H1 (cell line): Measurements from ENCODE around the gene TMEM131L. TPM values are rescaled to one million over a fixed set of nuclear protein-coding genes. Genes with fewer than 3 reads are reported as not detected.

Experiments used
- CTCF ChIA-PET: fragments of 300-600 bp; sonication (Branson Sonifier 250); formaldehyde crosslinking; loops from one replicate; lab custom pipeline; 2021; ENCODE audit not compliant: partially characterized antibody; lab: Charles Lee
- POLR2A ChIA-PET: fragments of 300-600 bp; sonication (Branson Sonifier 250); formaldehyde crosslinking; loops from one replicate; lab custom pipeline; 2021; ENCODE audit warnings: inconsistent platforms; ENCODE audit not compliant: partially characterized antibody; lab: Charles Lee
- DNase-seq, 2 experiments: peaks; one replicate each; pipeline versions ENCODE4 v3.0.0 to v3.0.0-alpha.2; 2010 to 2022; ENCODE audit warnings: low spot score in 2 of 2, low read depth in 1 of 2, mixed read lengths in 1 of 2
- FAIRE-seq: peaks from 2 replicates; lab custom pipeline; 2011; peaks lifted over from hg19 to GRCh38; lab: Jason Lieb, UNC
- H2AFZ ChIP-seq: 2 replicates; pipeline ENCODE4 v1.8.1; 2012; ENCODE audit warnings: low read length, inconsistent platforms
- H2AK5ac ChIP-seq: 2 replicates; pipeline ENCODE4 v1.6.1; 2013; ENCODE audit warnings: low read depth, low read length
- H2BK120ac ChIP-seq: replicated peaks from 2 replicates; pipeline ENCODE3; 2013; ENCODE audit warnings: low read depth, low read length, inconsistent platforms
- H2BK12ac ChIP-seq: 2 replicates; pipeline ENCODE4 v1.6.1; 2013; ENCODE audit warnings: low read depth, low read length
- H2BK15ac ChIP-seq: 2 replicates; pipeline ENCODE4 v1.6.1; 2013; ENCODE audit warnings: low read length
- H2BK20ac ChIP-seq: 2 replicates; pipeline ENCODE4 v1.6.1; 2013; ENCODE audit warnings: low read length
- H2BK5ac ChIP-seq: 2 replicates; pipeline ENCODE4 v1.6.1; 2013; ENCODE audit warnings: low read depth, low read length
- H3K14ac ChIP-seq: 2 replicates; pipeline ENCODE4 v1.6.1; 2013; ENCODE audit warnings: inconsistent platforms; ENCODE audit not compliant: insufficient read length
- H3K18ac ChIP-seq: 2 replicates; pipeline ENCODE4 v1.6.1; 2013; ENCODE audit warnings: low read length; ENCODE audit errors: extremely low read depth
- H3K23ac ChIP-seq: 2 replicates; pipeline ENCODE4 v1.6.1; 2013; ENCODE audit warnings: inconsistent platforms; ENCODE audit not compliant: insufficient read length
- H3K23me2 ChIP-seq: 2 replicates; pipeline ENCODE4 v1.6.1; 2013; ENCODE audit warnings: low read depth, low read length
- H3K27ac ChIP-seq: 2 replicates; pipeline ENCODE4 v1.6.1; 2011; ENCODE audit warnings: low read depth, low read length, inconsistent platforms
- H3K27me3 ChIP-seq, 4 experiments: replicated peaks in 1 of 4; 1 replicate in 1 of 4; 2 replicates in 3 of 4; pipeline versions ENCODE4 v1.6.1 to v1.8.1; 2011 to 2013; ENCODE audit warnings: low read length in 3 of 4, mild to moderate bottlenecking in 3 of 4, inconsistent platforms in 2 of 4, mixed read lengths in 2 of 4, moderate library complexity in 1 of 4; ENCODE audit not compliant: control insufficient read depth in 3 of 4, insufficient read depth in 3 of 4; ENCODE audit errors: extremely low read depth in 1 of 4
- H3K36me3 ChIP-seq, 4 experiments: 2 replicates each; pipeline versions ENCODE4 v1.6.1 to v1.8.1; 2011 to 2013; ENCODE audit warnings: mild to moderate bottlenecking in 4 of 4, low read length in 3 of 4, moderate library complexity in 2 of 4, control low read depth in 1 of 4, inconsistent platforms in 1 of 4; ENCODE audit not compliant: insufficient read depth in 4 of 4, control insufficient read depth in 2 of 4
- H3K4ac ChIP-seq: replicated peaks from 2 replicates; pipeline ENCODE3; 2013; ENCODE audit warnings: low read length, low read depth, mixed read lengths, inconsistent platforms; ENCODE audit not compliant: insufficient read length
- H3K4me1 ChIP-seq, 4 experiments: replicated peaks in 1 of 4; 1 replicate in 1 of 4; 2 replicates in 3 of 4; pipeline versions ENCODE4 v1.6.1 to v1.8.1; 2011 to 2013; ENCODE audit warnings: low read length in 3 of 4, inconsistent platforms in 2 of 4, mixed read lengths in 1 of 4; ENCODE audit not compliant: insufficient read depth in 4 of 4, control insufficient read depth in 3 of 4
- H3K4me2 ChIP-seq, 2 experiments: 2 replicates each; pipeline versions ENCODE4 v1.6.1 to v1.8.1; 2011 to 2013; ENCODE audit warnings: low read depth in 2 of 2, low read length in 2 of 2, control low read depth in 1 of 2, inconsistent platforms in 1 of 2, mild to moderate bottlenecking in 1 of 2; ENCODE audit not compliant: insufficient read depth in 1 of 2
- H3K4me3 ChIP-seq, 4 experiments: fragments of 200-600, 300-600 bp in 1 of 4; sonication (generic), shearing (Covaris generic), sonication (Bioruptor Twin) in 1 of 4; 2 replicates each; pipeline versions ENCODE4 v1.5.1 to v1.8.1; 2011 to 2016; ENCODE audit warnings: low read length in 4 of 4, low read depth in 3 of 4, control low read depth in 2 of 4, inconsistent platforms in 2 of 4, mild to moderate bottlenecking in 2 of 4, mixed read lengths in 1 of 4, moderate library complexity in 1 of 4; ENCODE audit not compliant: insufficient read depth in 2 of 4; ENCODE audit errors: extremely low read depth in 1 of 4
- H3K56ac ChIP-seq: replicated peaks from 2 replicates; pipeline ENCODE3; 2013; ENCODE audit warnings: low read depth, mild to moderate bottlenecking, mixed read lengths, low read length, inconsistent platforms; ENCODE audit not compliant: insufficient read length
- H3K79me1 ChIP-seq: 2 replicates; pipeline ENCODE4 v1.6.1; 2013; ENCODE audit warnings: low read depth, low read length, control low read depth
- H3K79me2 ChIP-seq, 2 experiments: 2 replicates each; pipeline versions ENCODE4 v1.6.1 to v1.8.1; 2012 to 2013; ENCODE audit warnings: low read length in 2 of 2, mild to moderate bottlenecking in 2 of 2, inconsistent platforms in 1 of 2; ENCODE audit not compliant: insufficient read depth in 2 of 2, control insufficient read depth in 1 of 2
- H3K9ac ChIP-seq, 4 experiments: replicated peaks in 1 of 4; 1 replicate in 1 of 4; 2 replicates in 3 of 4; pipeline versions ENCODE4 v1.6.1 to v1.8.1; 2011 to 2013; ENCODE audit warnings: low read depth in 3 of 4, low read length in 3 of 4, control low read depth in 2 of 4, mild to moderate bottlenecking in 2 of 4, moderate library complexity in 2 of 4, inconsistent platforms in 1 of 4; ENCODE audit errors: extremely low read depth in 1 of 4
- H3K9me3 ChIP-seq, 2 experiments: 2 replicates each; pipeline versions ENCODE4 v1.6.1 to v1.8.1; 2012 to 2013; ENCODE audit warnings: mild to moderate bottlenecking in 2 of 2, moderate library complexity in 2 of 2, control low read depth in 1 of 2, inconsistent platforms in 1 of 2, low read depth in 1 of 2, low read length in 1 of 2, mixed read lengths in 1 of 2; ENCODE audit not compliant: insufficient read depth in 2 of 2
- H4K20me1 ChIP-seq, 2 experiments: replicated peaks in 1 of 2; 2 replicates each; pipeline versions ENCODE3 to v1.8.1; 2011 to 2013; ENCODE audit warnings: inconsistent platforms in 2 of 2, low read length in 2 of 2, mild to moderate bottlenecking in 1 of 2; ENCODE audit not compliant: insufficient read depth in 2 of 2, control insufficient read depth in 1 of 2
- H4K5ac ChIP-seq: 2 replicates; pipeline ENCODE4 v1.6.1; 2013; ENCODE audit warnings: low read length, low read depth, mixed read lengths, inconsistent platforms; ENCODE audit not compliant: insufficient read length
- H4K8ac ChIP-seq: 2 replicates; pipeline ENCODE4 v1.8.0; 2013; ENCODE audit warnings: mild to moderate bottlenecking, moderate library complexity, low read length, inconsistent platforms; ENCODE audit not compliant: insufficient read depth; ENCODE audit errors: extremely low read depth
- H4K91ac ChIP-seq: replicated peaks from 2 replicates; pipeline ENCODE3; 2013; ENCODE audit warnings: low read length, mixed read lengths, inconsistent platforms; ENCODE audit not compliant: insufficient read length
- ATF2 ChIP-seq: IDR thresholded peaks from 2 replicates; pipeline ENCODE4 v1.6.1; 2012; ENCODE audit warnings: low read length, inconsistent platforms
- ATF3 ChIP-seq: IDR thresholded peaks from 2 replicates; pipeline ENCODE4 v1.6.1; 2011; ENCODE audit warnings: low read depth, mild to moderate bottlenecking, low read length; ENCODE audit not compliant: insufficient read depth
- CBX5 ChIP-seq: fragments of 300-800, 300-1000 bp; sonication (generic); IDR thresholded peaks from 2 replicates; pipeline ENCODE4 v1.7.1; 2016; ENCODE audit warnings: antibody characterized with exemption, low read length, low read depth
- CHD1 ChIP-seq: IDR thresholded peaks from 2 replicates; pipeline ENCODE4 v1.6.1; 2012; ENCODE audit warnings: low read depth, low read length, improper control_type of control experiment
- JUND ChIP-seq: IDR thresholded peaks from 2 replicates; pipeline ENCODE4 v1.6.1; 2011; ENCODE audit warnings: mild to moderate bottlenecking, improper control_type of control experiment, low read length
- NRF1 ChIP-seq: IDR thresholded peaks from 2 replicates; pipeline ENCODE4 v1.6.1; 2011; ENCODE audit warnings: mild to moderate bottlenecking, low read depth, low read length, improper control_type of control experiment
- SP2 ChIP-seq: IDR thresholded peaks from 2 replicates; pipeline ENCODE4 v1.6.1; 2012; ENCODE audit warnings: mild to moderate bottlenecking, low read length, inconsistent platforms
- SP4 ChIP-seq: IDR thresholded peaks from 2 replicates; pipeline ENCODE4 v1.6.1; 2012; ENCODE audit warnings: low read length, inconsistent platforms
- SUZ12 ChIP-seq: fragments of 200-600 bp; sonication (generic); IDR thresholded peaks from 2 replicates; pipeline ENCODE4 v1.6.1; 2012; ENCODE audit warnings: mild to moderate bottlenecking, inconsistent platforms, low read length, moderate library complexity, mixed read lengths
- TCF12 ChIP-seq: IDR thresholded peaks from 2 replicates; pipeline ENCODE4 v1.6.1; 2011; ENCODE audit warnings: low read depth, mild to moderate bottlenecking, low read length
- WGBS, 2 experiments: shearing (Covaris generic) in 1 of 2; methylation state at CpG; one replicate each; pipeline versions ENCODE4 v1.1.6 to v1.1.7; 2013 to 2015; ENCODE audit warnings: low lambda C conversion rate in 2 of 2, mixed read lengths in 2 of 2, inconsistent platforms in 1 of 2, low coverage in 1 of 2, missing lambda C conversion rate in 1 of 2; ENCODE audit not compliant: insufficient replicate concordance in 2 of 2, insufficient coverage in 1 of 2, insufficient read length in 1 of 2; ENCODE audit errors: extremely low coverage in 1 of 2, missing lambda C conversion rate in 1 of 2; 5-methylcytosine and 5-hydroxymethylcytosine counted together
- polyA plus RNA-seq, 7 experiments: library from polyadenylated mRNA; depleted of rRNA in 3 of 7; stranded (reverse) in 5 of 7; unstranded in 2 of 7; fragments of >200 nt in 5 of 7; fragments of 200-250 nt in 2 of 7; gene quantifications; 1 replicate in 5 of 7; 2 replicates in 1 of 7; 4 replicates in 1 of 7; pipeline versions ENCODE4 v1.2.1 to v1.2.3, GENCODE V29; 2011 to 2013; ENCODE audit warnings: missing spikeins in 2 of 7, mixed read lengths in 2 of 7
- total RNA-seq: library from RNA; stranded (reverse); fragmentation: NEBNext Ultra II Directional; extraction: Animal tissue kit (Norgen Biotek cat#: 25700); gene quantifications from 2 replicates; pipeline ENCODE4 v1.2.1, GENCODE V29; 2021

Gene TMEM131L
- total and polyA plus RNA-seq, 2 of the 8 experiments (the other 6 are each of a cell fraction or from before 2014, with no cell fraction given): 14.3 to 26.1 TPM

DNA sequence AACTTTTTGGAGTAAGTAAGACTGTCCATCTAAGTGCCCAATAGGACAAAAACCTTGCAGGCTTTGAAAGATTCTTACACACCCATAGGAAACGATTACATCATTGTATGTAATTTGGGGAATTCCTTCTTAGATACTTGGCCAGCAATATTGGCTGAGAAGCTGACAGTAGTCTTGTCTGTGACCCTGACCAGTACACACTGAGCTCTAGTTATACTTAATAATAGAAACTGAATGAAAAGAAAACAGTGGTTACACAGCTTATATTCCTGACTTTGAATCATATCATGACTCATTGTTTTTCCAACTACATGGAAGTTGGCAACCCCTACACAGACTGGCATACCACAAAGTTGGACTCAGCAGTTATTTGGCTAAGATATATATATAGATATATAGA lies 210.8 kb downstream of the TMEM131L start:
- 78% methylated on average over 1 of the region's 1 CpG; no CpG with 5 or more reads in 1 of the 2 experiments for WGBS, 2 experiments
- FAIRE-seq (no peak), DNase-seq (no peak)
- no peak overlapping the region for H2BK5ac ChIP-seq
- no peak overlapping the region for H3K4me2 ChIP-seq
- no peaks in the 10 kb centered on the region for H3K23me2 ChIP-seq
- H2BK15ac ChIP-seq: no peak overlapping the region
- H3K4me3 ChIP-seq: no peak overlapping the region
- no peak overlapping the region for H2BK12ac ChIP-seq
- POLR2A ChIA-PET: no interaction called here
- no peak overlapping the region for H4K5ac ChIP-seq
- no peak overlapping the region for H2BK20ac ChIP-seq
- H3K4me1 ChIP-seq: no peaks in the 10 kb centered on the region
- H3K27me3 ChIP-seq: peaks cover 0 to 5% (median 2%) of the 10 kb centered on the region in 4 experiments; a peak in 4 of 7 replicates
- no peak overlapping the region for H2BK120ac ChIP-seq
- no peak overlapping the region for H4K91ac ChIP-seq
- no peak overlapping the region for H2AK5ac ChIP-seq
- no peaks in the 10 kb centered on the region for H3K79me2 ChIP-seq
- no peak overlapping the region for H3K14ac ChIP-seq
- H3K9me3 ChIP-seq: no peaks in the 10 kb centered on the region; a peak in 1 of 4 replicates
- H3K27ac ChIP-seq: no peak overlapping the region
- no peak overlapping the region for H2AFZ ChIP-seq
- H3K4ac ChIP-seq: no peak overlapping the region
- H4K20me1 ChIP-seq: no peaks in the 10 kb centered on the region
- CTCF ChIA-PET: interaction anchor here (2.4 kb wide), 1 partner anchor 27 kb away, joined by 8 read pairs; no protein-coding TSS in a partner anchor
- TF ChIP-seq NRF1: no peak
- no peak for TF ChIP-seq TCF12
- no peak for TF ChIP-seq CHD1
- no peak for TF ChIP-seq ATF3
- no peak for TF ChIP-seq SP4
- no peak for TF ChIP-seq JUND
- TF ChIP-seq SP2: no peak
- TF ChIP-seq CBX5: no peak
- TF ChIP-seq ATF2: no peak
- no peak for TF ChIP-seq SUZ12
- no peak overlapping the region for H4K8ac ChIP-seq
- no peak overlapping the region for H3K56ac ChIP-seq
- H3K18ac ChIP-seq: no peak overlapping the region
- H3K9ac ChIP-seq: no peak overlapping the region
- no peaks in the 10 kb centered on the region for H3K36me3 ChIP-seq
- no peak overlapping the region for H3K23ac ChIP-seq
- H3K79me1 ChIP-seq: no peaks in the 10 kb centered on the region
